Stimulated activated CD8-positive, alpha-beta memory T cell treated with anti-CD3 and anti-CD28 coated beads, Interleukin-12 subunit alpha, Interleukin-12 subunit beta, amount 100 ng/mL, for 1 hour (primary cell): ENCODE data around the gene MYB.
"Not testable (repeated sequence)": the region's sequence is repeated elsewhere in the genome, so short reads cannot be mapped to it uniquely, and the experiment has no call there.

Experiments used
- DNase-seq: peaks from one replicate; pipeline ENCODE4 v3.0.0-alpha.2; 2020; ENCODE audit warnings: low read depth

MYB gene

GRCh38 chr6:135180542-135181332, at the start of gene MYB:
MYB (plus strand) TSS chr6:135181308; CDS start chr6:135181514, 206 bp downstream.
- DNase-seq, result peak; percentile 44

DNA sequence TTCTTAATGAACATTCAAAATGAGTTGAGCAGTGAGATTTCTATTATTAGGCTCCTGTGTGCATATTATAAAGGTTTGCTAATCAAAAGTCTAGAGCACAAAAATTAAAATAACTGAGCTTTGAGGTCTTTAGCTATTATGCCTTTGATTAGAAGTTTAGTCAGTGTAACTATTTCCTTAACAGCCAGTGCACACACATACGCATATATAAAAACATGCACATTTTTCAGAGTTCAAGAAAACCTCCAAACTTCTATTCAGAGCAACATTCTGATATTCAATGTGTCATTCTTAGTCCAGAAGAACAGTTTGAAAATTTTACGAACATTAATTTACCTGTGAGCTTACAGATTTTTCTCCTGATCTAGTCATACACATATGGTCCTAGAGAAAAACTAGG, 48.3 kb upstream of the MYB start:
- no peak for DNase-seq

- no peak for DNase-seq
These were observed 45.3 kb upstream of the MYB start for GRCh38 chr6:135135835-135136234.

DNA sequence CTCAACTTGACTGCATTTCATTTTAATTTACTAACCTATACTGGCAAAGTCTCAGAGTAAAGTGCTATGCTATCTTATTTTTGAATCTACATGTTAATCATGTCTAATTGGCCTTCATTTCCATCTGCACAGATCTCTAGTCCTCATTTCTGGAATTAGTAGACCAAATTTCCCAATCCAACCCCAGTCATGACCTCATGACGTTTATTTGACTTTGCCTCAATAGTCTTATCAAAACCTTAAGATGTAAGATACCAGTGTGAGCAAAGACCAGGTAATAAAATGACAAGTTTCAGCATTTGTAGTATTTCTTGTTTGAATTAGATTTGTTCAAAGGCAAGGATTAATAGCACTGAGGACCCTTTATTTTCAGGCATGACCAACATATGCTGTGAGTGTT, 43.3 kb upstream of the MYB start:
- no peak for DNase-seq

DNA sequence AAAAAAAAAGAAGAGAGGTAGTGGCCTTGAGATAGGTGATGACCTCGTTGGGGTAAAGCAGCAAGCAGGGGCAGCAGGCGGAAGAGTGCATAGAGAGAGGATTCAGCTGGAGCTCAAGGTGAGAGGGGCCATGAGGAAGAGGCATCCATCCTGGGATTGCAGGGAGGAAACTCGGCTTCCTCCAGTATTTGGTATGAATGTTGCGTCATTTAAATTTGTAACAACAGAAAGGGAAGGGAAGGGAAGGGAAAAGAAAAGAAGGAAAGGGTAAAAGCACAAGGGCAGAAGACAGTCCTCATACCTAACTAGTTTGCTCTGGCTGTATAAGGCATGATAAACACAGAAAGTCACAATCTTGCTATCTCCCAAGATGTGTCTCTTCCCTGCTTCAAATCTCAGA, 39.9 kb upstream of the MYB start:
- no peak for DNase-seq

DNA sequence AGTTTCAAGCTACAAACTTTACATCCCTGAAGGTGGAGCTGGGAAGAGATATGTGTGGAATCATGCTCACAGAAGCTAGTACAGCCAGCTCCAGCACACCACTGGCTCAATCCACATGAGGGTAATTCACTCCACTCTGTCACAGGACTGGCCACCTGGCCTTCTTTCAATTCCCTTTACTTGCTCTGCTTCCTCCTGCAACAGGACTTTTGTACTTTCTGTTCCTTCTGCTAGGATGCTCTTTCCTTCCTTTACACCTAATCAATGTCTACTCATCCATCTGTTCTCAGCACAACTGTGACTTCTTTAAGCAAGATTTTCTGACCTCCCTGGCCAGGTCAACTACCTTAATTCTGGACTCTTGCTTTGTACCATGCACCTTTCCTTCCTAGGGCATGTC, 39.4 kb upstream of the MYB start:
- no peak for DNase-seq

GRCh38 chr6:135142232-135142631, 38.9 kb upstream of the MYB start:
- not testable (repeated sequence) for DNase-seq

GRCh38 chr6:135144673-135145062, 36.4 kb upstream of the MYB start:
- DNase-seq, result no peak

- DNase-seq, result no peak
These were observed 35.9 kb upstream of the MYB start for GRCh38 chr6:135145063-135145800.

DNA sequence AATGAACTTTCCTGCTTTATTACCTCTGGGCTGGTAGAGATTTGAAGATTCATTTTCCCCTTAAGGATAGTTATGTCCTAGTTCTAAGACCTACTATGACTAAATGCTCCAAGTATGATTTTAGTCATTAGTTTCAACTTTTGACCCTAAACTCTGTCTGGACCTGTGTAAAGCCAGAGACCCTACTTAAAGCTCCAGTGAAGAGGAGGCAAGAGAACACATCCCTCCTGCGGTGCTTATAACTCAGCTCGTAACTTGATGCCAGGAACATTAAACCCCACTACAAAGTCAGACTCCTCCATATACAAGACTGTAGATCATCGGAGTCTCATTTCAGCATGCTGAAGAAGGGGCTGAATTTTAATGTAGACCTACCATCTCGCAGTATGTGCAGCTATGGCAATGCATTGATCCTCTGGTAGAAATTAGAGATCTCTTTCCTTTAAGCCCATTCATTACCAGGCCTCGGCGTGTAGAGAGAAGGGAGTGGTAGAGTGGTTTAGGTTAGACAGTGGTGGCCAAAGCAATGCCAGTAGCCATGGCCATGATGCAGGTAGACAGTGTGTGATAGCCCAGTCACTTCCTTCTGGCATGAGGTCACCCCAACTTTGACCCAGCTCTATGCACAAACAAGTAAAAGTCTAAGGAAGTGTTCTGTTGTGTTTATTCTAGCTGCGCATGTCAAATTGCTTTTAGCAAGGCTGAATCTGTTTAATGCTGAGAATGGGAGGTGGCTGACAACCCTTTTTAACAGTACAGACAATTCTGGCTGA, 34.8 kb upstream of the MYB start:
- no peak for DNase-seq

- DNase-seq, result no peak
These were observed 33.2 kb upstream of the MYB start for GRCh38 chr6:135147637-135148592.

DNA sequence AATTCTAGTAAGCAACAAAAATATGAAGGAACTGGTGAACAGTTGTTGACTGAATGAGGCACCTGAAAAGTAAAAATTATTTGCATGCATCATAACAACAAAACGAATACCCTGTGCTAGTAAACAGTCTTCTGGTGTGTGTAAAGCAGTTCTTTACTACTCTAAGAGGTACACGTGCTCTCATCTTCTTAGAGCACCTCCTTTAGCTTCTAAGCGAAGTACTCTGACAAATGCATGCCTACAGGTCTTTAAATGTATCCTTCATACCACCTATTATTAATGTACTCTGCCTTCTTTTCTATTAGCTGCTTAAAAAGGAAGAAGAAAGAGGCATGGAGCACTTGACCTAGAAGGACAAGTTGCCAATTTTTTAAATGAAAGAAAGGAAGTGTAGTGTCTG, 32.2 kb upstream of the MYB start:
- no peak for DNase-seq

- DNase-seq, result no peak
These were observed 31.7 kb upstream of the MYB start for GRCh38 chr6:135149376-135149775.

- DNase-seq, result not testable (repeated sequence)
These were observed 30.6 kb upstream of the MYB start for GRCh38 chr6:135150481-135150880.

DNA sequence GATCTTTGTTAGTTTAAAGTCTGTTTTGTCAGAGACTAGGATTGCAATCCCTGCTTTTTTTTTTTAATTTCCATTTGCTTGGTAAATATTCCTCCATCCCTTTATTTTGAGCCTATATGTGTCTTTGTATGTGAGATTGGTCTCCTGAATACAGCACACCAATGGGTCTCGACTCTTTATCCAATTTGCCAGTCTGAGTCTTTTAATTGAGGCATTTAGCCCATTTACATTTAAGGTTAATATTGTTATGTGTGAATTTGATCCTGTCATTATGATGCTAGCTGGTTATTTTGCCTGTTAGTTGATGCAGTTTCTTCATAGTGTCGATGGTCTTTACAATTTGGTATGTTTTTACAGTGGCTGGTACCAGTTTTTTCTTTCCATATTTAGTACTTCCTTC, 27.0 kb upstream of the MYB start:
- DNase-seq, result not testable (repeated sequence)

DNA sequence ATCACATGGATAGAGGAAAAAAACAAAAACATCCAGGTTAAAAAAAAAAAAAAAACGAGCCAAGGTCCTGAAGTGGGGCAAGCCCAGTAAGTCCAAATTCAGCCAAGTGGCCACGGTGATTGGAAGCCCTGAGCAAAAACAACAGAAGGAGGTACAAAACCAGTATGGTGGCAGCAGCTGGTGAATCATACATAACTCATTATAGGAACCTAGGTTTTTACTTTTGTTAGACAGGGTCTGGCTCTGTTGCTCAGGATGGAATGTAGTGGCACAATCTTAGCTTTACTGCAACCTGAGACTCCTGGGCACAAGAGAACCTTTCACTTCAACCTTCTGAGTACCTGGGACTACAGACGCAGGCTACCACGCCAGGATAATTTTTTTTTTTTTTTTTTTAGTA, 22.7 kb upstream of the MYB start:
- no peak for DNase-seq

GRCh38 chr6:135159531-135159930, 21.6 kb upstream of the MYB start:
- no peak for DNase-seq

- no peak for DNase-seq
These were observed 19.4 kb upstream of the MYB start for GRCh38 chr6:135161411-135162395.

GRCh38 chr6:135162678-135163439, 18.2 kb upstream of the MYB start:
- DNase-seq, result no peak

- DNase-seq, result no peak
These were observed 17.7 kb upstream of the MYB start for GRCh38 chr6:135163440-135163738.
